H1 (cell line): ENCODE measurements around the gene GXYLT2. TPM values are rescaled to one million over a fixed set of nuclear protein-coding genes. Genes with fewer than 3 reads are reported as not detected.

ENCODE experiments used
- CTCF ChIA-PET: fragments of 300-600 bp; sonication (Branson Sonifier 250); formaldehyde crosslinking; loops from one replicate; lab custom pipeline; 2021; ENCODE audit not compliant: partially characterized antibody; lab: Charles Lee
- POLR2A ChIA-PET: fragments of 300-600 bp; sonication (Branson Sonifier 250); formaldehyde crosslinking; loops from one replicate; lab custom pipeline; 2021; ENCODE audit warnings: inconsistent platforms; ENCODE audit not compliant: partially characterized antibody; lab: Charles Lee
- DNase-seq, 2 experiments: peaks; one replicate each; pipeline versions ENCODE4 v3.0.0 to v3.0.0-alpha.2; 2010 to 2022; ENCODE audit warnings: low spot score in 2 of 2, low read depth in 1 of 2, mixed read lengths in 1 of 2
- FAIRE-seq: peaks from 2 replicates; lab custom pipeline; 2011; peaks lifted over from hg19 to GRCh38; lab: Jason Lieb, UNC
- H2AFZ ChIP-seq: 2 replicates; pipeline ENCODE4 v1.8.1; 2012; ENCODE audit warnings: low read length, inconsistent platforms
- H2AK5ac ChIP-seq: 2 replicates; pipeline ENCODE4 v1.6.1; 2013; ENCODE audit warnings: low read depth, low read length
- H2BK120ac ChIP-seq: replicated peaks from 2 replicates; pipeline ENCODE3; 2013; ENCODE audit warnings: low read depth, low read length, inconsistent platforms
- H2BK12ac ChIP-seq: 2 replicates; pipeline ENCODE4 v1.6.1; 2013; ENCODE audit warnings: low read depth, low read length
- H2BK15ac ChIP-seq: 2 replicates; pipeline ENCODE4 v1.6.1; 2013; ENCODE audit warnings: low read length
- H2BK20ac ChIP-seq: 2 replicates; pipeline ENCODE4 v1.6.1; 2013; ENCODE audit warnings: low read length
- H2BK5ac ChIP-seq: 2 replicates; pipeline ENCODE4 v1.6.1; 2013; ENCODE audit warnings: low read depth, low read length
- H3K14ac ChIP-seq: 2 replicates; pipeline ENCODE4 v1.6.1; 2013; ENCODE audit warnings: inconsistent platforms; ENCODE audit not compliant: insufficient read length
- H3K18ac ChIP-seq: 2 replicates; pipeline ENCODE4 v1.6.1; 2013; ENCODE audit warnings: low read length; ENCODE audit errors: extremely low read depth
- H3K23ac ChIP-seq: 2 replicates; pipeline ENCODE4 v1.6.1; 2013; ENCODE audit warnings: inconsistent platforms; ENCODE audit not compliant: insufficient read length
- H3K23me2 ChIP-seq: 2 replicates; pipeline ENCODE4 v1.6.1; 2013; ENCODE audit warnings: low read depth, low read length
- H3K27ac ChIP-seq: 2 replicates; pipeline ENCODE4 v1.6.1; 2011; ENCODE audit warnings: low read depth, low read length, inconsistent platforms
- H3K27me3 ChIP-seq, 4 experiments: replicated peaks in 1 of 4; 1 replicate in 1 of 4; 2 replicates in 3 of 4; pipeline versions ENCODE4 v1.6.1 to v1.8.1; 2011 to 2013; ENCODE audit warnings: low read length in 3 of 4, mild to moderate bottlenecking in 3 of 4, inconsistent platforms in 2 of 4, mixed read lengths in 2 of 4, moderate library complexity in 1 of 4; ENCODE audit not compliant: control insufficient read depth in 3 of 4, insufficient read depth in 3 of 4; ENCODE audit errors: extremely low read depth in 1 of 4
- H3K36me3 ChIP-seq, 4 experiments: 2 replicates each; pipeline versions ENCODE4 v1.6.1 to v1.8.1; 2011 to 2013; ENCODE audit warnings: mild to moderate bottlenecking in 4 of 4, low read length in 3 of 4, moderate library complexity in 2 of 4, control low read depth in 1 of 4, inconsistent platforms in 1 of 4; ENCODE audit not compliant: insufficient read depth in 4 of 4, control insufficient read depth in 2 of 4
- H3K4ac ChIP-seq: replicated peaks from 2 replicates; pipeline ENCODE3; 2013; ENCODE audit warnings: low read length, low read depth, mixed read lengths, inconsistent platforms; ENCODE audit not compliant: insufficient read length
- H3K4me1 ChIP-seq, 4 experiments: replicated peaks in 1 of 4; 1 replicate in 1 of 4; 2 replicates in 3 of 4; pipeline versions ENCODE4 v1.6.1 to v1.8.1; 2011 to 2013; ENCODE audit warnings: low read length in 3 of 4, inconsistent platforms in 2 of 4, mixed read lengths in 1 of 4; ENCODE audit not compliant: insufficient read depth in 4 of 4, control insufficient read depth in 3 of 4
- H3K4me2 ChIP-seq, 2 experiments: 2 replicates each; pipeline versions ENCODE4 v1.6.1 to v1.8.1; 2011 to 2013; ENCODE audit warnings: low read depth in 2 of 2, low read length in 2 of 2, control low read depth in 1 of 2, inconsistent platforms in 1 of 2, mild to moderate bottlenecking in 1 of 2; ENCODE audit not compliant: insufficient read depth in 1 of 2
- H3K4me3 ChIP-seq, 4 experiments: fragments of 200-600, 300-600 bp in 1 of 4; sonication (generic), shearing (Covaris generic), sonication (Bioruptor Twin) in 1 of 4; 2 replicates each; pipeline versions ENCODE4 v1.5.1 to v1.8.1; 2011 to 2016; ENCODE audit warnings: low read length in 4 of 4, low read depth in 3 of 4, control low read depth in 2 of 4, inconsistent platforms in 2 of 4, mild to moderate bottlenecking in 2 of 4, mixed read lengths in 1 of 4, moderate library complexity in 1 of 4; ENCODE audit not compliant: insufficient read depth in 2 of 4; ENCODE audit errors: extremely low read depth in 1 of 4
- H3K56ac ChIP-seq: replicated peaks from 2 replicates; pipeline ENCODE3; 2013; ENCODE audit warnings: low read depth, mild to moderate bottlenecking, mixed read lengths, low read length, inconsistent platforms; ENCODE audit not compliant: insufficient read length
- H3K79me1 ChIP-seq: 2 replicates; pipeline ENCODE4 v1.6.1; 2013; ENCODE audit warnings: low read depth, low read length, control low read depth
- H3K79me2 ChIP-seq, 2 experiments: 2 replicates each; pipeline versions ENCODE4 v1.6.1 to v1.8.1; 2012 to 2013; ENCODE audit warnings: low read length in 2 of 2, mild to moderate bottlenecking in 2 of 2, inconsistent platforms in 1 of 2; ENCODE audit not compliant: insufficient read depth in 2 of 2, control insufficient read depth in 1 of 2
- H3K9ac ChIP-seq, 4 experiments: replicated peaks in 1 of 4; 1 replicate in 1 of 4; 2 replicates in 3 of 4; pipeline versions ENCODE4 v1.6.1 to v1.8.1; 2011 to 2013; ENCODE audit warnings: low read depth in 3 of 4, low read length in 3 of 4, control low read depth in 2 of 4, mild to moderate bottlenecking in 2 of 4, moderate library complexity in 2 of 4, inconsistent platforms in 1 of 4; ENCODE audit errors: extremely low read depth in 1 of 4
- H3K9me3 ChIP-seq, 2 experiments: 2 replicates each; pipeline versions ENCODE4 v1.6.1 to v1.8.1; 2012 to 2013; ENCODE audit warnings: mild to moderate bottlenecking in 2 of 2, moderate library complexity in 2 of 2, control low read depth in 1 of 2, inconsistent platforms in 1 of 2, low read depth in 1 of 2, low read length in 1 of 2, mixed read lengths in 1 of 2; ENCODE audit not compliant: insufficient read depth in 2 of 2
- H4K20me1 ChIP-seq, 2 experiments: replicated peaks in 1 of 2; 2 replicates each; pipeline versions ENCODE3 to v1.8.1; 2011 to 2013; ENCODE audit warnings: inconsistent platforms in 2 of 2, low read length in 2 of 2, mild to moderate bottlenecking in 1 of 2; ENCODE audit not compliant: insufficient read depth in 2 of 2, control insufficient read depth in 1 of 2
- H4K5ac ChIP-seq: 2 replicates; pipeline ENCODE4 v1.6.1; 2013; ENCODE audit warnings: low read length, low read depth, mixed read lengths, inconsistent platforms; ENCODE audit not compliant: insufficient read length
- H4K8ac ChIP-seq: 2 replicates; pipeline ENCODE4 v1.8.0; 2013; ENCODE audit warnings: mild to moderate bottlenecking, moderate library complexity, low read length, inconsistent platforms; ENCODE audit not compliant: insufficient read depth; ENCODE audit errors: extremely low read depth
- H4K91ac ChIP-seq: replicated peaks from 2 replicates; pipeline ENCODE3; 2013; ENCODE audit warnings: low read length, mixed read lengths, inconsistent platforms; ENCODE audit not compliant: insufficient read length
- CBX8 ChIP-seq: fragments of 300-800, 300-1000 bp; sonication (generic); IDR thresholded peaks from 2 replicates; pipeline ENCODE4 v1.7.1; 2016; ENCODE audit warnings: low read depth, low read length, borderline replicate concordance
- FOSL1 ChIP-seq: IDR thresholded peaks from 2 replicates; pipeline ENCODE4 v1.6.1; 2011; ENCODE audit warnings: mild to moderate bottlenecking, low read depth, low read length, moderate library complexity; ENCODE audit not compliant: insufficient read depth
- GABPA ChIP-seq: IDR thresholded peaks from 2 replicates; pipeline ENCODE4 v1.6.1; 2011; ENCODE audit warnings: mild to moderate bottlenecking, low read length, moderate library complexity, borderline replicate concordance; ENCODE audit not compliant: insufficient read depth
- KDM5A ChIP-seq: fragments of 200-600 bp; IDR thresholded peaks from 2 replicates; pipeline ENCODE4 v1.7.1; 2012; ENCODE audit warnings: mild to moderate bottlenecking, low read length, inconsistent platforms, mixed read lengths
- WGBS, 2 experiments: shearing (Covaris generic) in 1 of 2; methylation state at CpG; one replicate each; pipeline versions ENCODE4 v1.1.6 to v1.1.7; 2013 to 2015; ENCODE audit warnings: low lambda C conversion rate in 2 of 2, mixed read lengths in 2 of 2, inconsistent platforms in 1 of 2, low coverage in 1 of 2, missing lambda C conversion rate in 1 of 2; ENCODE audit not compliant: insufficient replicate concordance in 2 of 2, insufficient coverage in 1 of 2, insufficient read length in 1 of 2; ENCODE audit errors: extremely low coverage in 1 of 2, missing lambda C conversion rate in 1 of 2; 5-methylcytosine and 5-hydroxymethylcytosine counted together
- polyA plus RNA-seq, 7 experiments: library from polyadenylated mRNA; depleted of rRNA in 3 of 7; stranded (reverse) in 5 of 7; unstranded in 2 of 7; fragments of >200 nt in 5 of 7; fragments of 200-250 nt in 2 of 7; gene quantifications; 1 replicate in 5 of 7; 2 replicates in 1 of 7; 4 replicates in 1 of 7; pipeline versions ENCODE4 v1.2.1 to v1.2.3, GENCODE V29; 2011 to 2013; ENCODE audit warnings: missing spikeins in 2 of 7, mixed read lengths in 2 of 7
- total RNA-seq: library from RNA; stranded (reverse); fragmentation: NEBNext Ultra II Directional; extraction: Animal tissue kit (Norgen Biotek cat#: 25700); gene quantifications from 2 replicates; pipeline ENCODE4 v1.2.1, GENCODE V29; 2021

GXYLT2 gene
- total and polyA plus RNA-seq, 2 of the 8 experiments (the other 6 are each of a cell fraction or from before 2014, with no cell fraction given) = 1.8 to 5.6 TPM

GRCh38 chr3:72941245-72941644 lies 53.4 kb downstream of the GXYLT2 start:
- peaks cover 0 to 5% (median 1%) of the 10 kb centered on the region in 4 experiments; a peak in 3 of 7 replicates for H3K4me1 ChIP-seq
- no peak overlapping the region for H3K14ac ChIP-seq
- H3K27me3 ChIP-seq = no peaks in the 10 kb centered on the region
- H4K8ac ChIP-seq = no peak overlapping the region
- H2BK15ac ChIP-seq = no peak overlapping the region
- no peak overlapping the region for H3K4me3 ChIP-seq
- no peak overlapping the region; the same call in 1 of the 2 replicates for H2BK12ac ChIP-seq
- H2AK5ac ChIP-seq = no peak overlapping the region
- H3K23ac ChIP-seq = no peak overlapping the region
- no peaks in the 10 kb centered on the region for H3K9me3 ChIP-seq
- H3K4ac ChIP-seq = no peak overlapping the region
- no peak overlapping the region for H3K4me2 ChIP-seq
- H3K79me1 ChIP-seq = no peaks in the 10 kb centered on the region
- H4K20me1 ChIP-seq = no peaks in the 10 kb centered on the region
- no peak overlapping the region for H2AFZ ChIP-seq
- no peak overlapping the region for H4K5ac ChIP-seq
- H2BK20ac ChIP-seq = no peak overlapping the region
- no peak overlapping the region for H3K27ac ChIP-seq
- CTCF ChIA-PET = interaction anchor here (1.0 to 4.6 kb wide), 7 partner anchors 14 to 146 kb away, joined by 3 to 41 read pairs (median 4); no protein-coding TSS in a partner anchor
- POLR2A ChIA-PET = no interaction called here
- no peak overlapping the region for H3K56ac ChIP-seq
- H3K9ac ChIP-seq = no peak overlapping the region
- FAIRE-seq (no peak), DNase-seq (no peak)
- H2BK5ac ChIP-seq = no peak overlapping the region
- H3K36me3 ChIP-seq = no peaks in the 10 kb centered on the region
- no peak overlapping the region for H3K18ac ChIP-seq
- 93% methylated on average over 1 of the region's 1 CpG; no CpG with 5 or more reads in 1 of the 2 experiments for WGBS, 2 experiments
- no peak overlapping the region for H2BK120ac ChIP-seq
- H3K23me2 ChIP-seq = peaks cover 1% of the 10 kb centered on the region; the same call in 1 of the 2 replicates
- H4K91ac ChIP-seq = no peak overlapping the region
- H3K79me2 ChIP-seq = no peaks in the 10 kb centered on the region
- TF ChIP-seq CBX8 (no peak), FOSL1 (no peak), GABPA (no peak), KDM5A (no peak)
